GM12892 (cell line): Measurements from ENCODE around the gene LRRC8C.

Experiments
- POLR2A ChIP-seq: IDR thresholded peaks from 2 replicates; pipeline ENCODE4 v1.6.1; 2011; ENCODE audit warnings: low read depth, low read length, control low read depth
- POLR2AphosphoS5 ChIP-seq: IDR thresholded peaks from 2 replicates; pipeline ENCODE4 v1.6.1; 2011; ENCODE audit warnings: low read depth, low read length, control low read depth
- TAF1 ChIP-seq: IDR thresholded peaks from 2 replicates; pipeline ENCODE4 v1.6.1; 2011; ENCODE audit warnings: low read depth, mild to moderate bottlenecking, control low read depth, low read length, borderline replicate concordance

GRCh38 chr1:89637496-89637895 is 4.6 kb downstream of the LRRC8C start:
- TF ChIP-seq POLR2A (no peak), POLR2AphosphoS5 (no peak), TAF1 (no peak)
